Erythroblast (primary cell): ENCODE measurements around the gene CLEC11A.
"Not testable (repeated sequence)": the region's sequence is repeated elsewhere in the genome, so short reads cannot be mapped to it uniquely, and the experiment has no call there.

ENCODE experiments used
- DNase-seq, 2 experiments: peaks; one replicate each; lab custom pipeline; 2025; lab: John Stamatoyannopoulos, UW
- GATA1 ChIP-seq: IDR thresholded peaks from 2 replicates; pipeline ENCODE4 v1.6.1; 2011; ENCODE audit warnings: low read depth, mild to moderate bottlenecking, control low read depth, low read length, moderate library complexity
- POLR2A ChIP-seq: IDR thresholded peaks from 2 replicates; pipeline ENCODE4 v1.6.1; 2011; ENCODE audit warnings: mild to moderate bottlenecking, low read length

The CLEC11A gene

DNA sequence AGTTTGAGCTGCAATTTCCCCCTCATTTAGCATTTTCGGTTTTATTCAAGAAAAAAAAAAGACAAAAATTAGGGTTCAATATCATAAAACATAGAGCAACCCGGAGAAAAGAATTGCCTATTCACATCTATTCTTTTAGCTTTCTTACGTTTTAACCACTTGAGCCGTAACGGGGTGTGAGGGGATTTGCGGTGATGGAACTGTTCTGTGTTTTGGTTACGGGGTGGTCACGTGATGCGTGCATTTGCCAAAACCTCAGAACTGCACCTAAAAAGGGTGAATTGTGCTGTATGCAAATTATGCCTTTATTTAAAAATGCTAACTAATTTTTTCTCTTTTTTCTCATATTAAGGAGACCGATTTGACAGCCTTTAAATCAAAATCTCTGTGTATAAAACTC is 22.1 kb downstream of the CLEC11A start:
- no peak for TF ChIP-seq POLR2A
- TF ChIP-seq GATA1, result no peak

DNA sequence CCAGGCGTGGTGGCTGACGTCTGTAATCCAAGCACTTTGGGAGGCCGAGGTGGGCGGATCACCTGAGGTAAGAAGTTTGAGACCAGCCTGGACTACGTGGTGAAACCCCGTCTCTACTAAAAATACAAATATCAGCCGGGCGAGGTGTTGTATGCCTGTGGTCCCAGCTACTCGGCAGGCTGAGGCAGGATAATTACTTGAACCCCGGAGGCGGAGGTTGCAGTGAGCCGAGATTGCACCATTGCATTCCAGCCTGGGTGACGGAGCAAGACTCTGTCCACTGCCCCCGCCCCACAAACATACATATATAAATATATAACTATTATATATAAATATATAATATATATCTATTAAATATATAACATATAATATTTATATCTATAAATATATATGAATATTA is 24.0 kb downstream of the CLEC11A start:
- DNase-seq, result not testable (repeated sequence)

More for the DNA sequence above, 22.1 kb downstream of the CLEC11A start:
- no peak for DNase-seq

DNA sequence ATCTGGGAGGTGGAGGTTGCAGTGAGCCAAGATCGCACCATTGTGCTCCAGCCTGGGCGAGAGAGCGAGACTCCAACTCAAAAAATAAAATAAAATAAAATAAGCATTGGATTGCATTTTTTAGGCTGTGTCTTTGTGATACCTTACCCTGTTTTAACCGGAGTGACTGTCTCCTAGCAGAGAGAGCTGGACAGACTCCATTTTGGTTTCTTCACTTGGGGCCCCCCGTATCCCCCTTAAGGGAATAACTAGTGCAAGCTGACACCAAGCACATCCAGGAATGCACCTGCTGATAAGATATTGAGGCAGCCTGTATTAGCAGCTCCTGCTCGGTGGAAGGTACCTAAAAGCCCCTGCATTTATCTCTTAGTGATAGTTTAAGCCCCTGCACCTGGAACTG is 26.3 kb downstream of the CLEC11A start:
- TF ChIP-seq GATA1 (no peak), POLR2A (no peak)
- DNase-seq, result no peak

DNA sequence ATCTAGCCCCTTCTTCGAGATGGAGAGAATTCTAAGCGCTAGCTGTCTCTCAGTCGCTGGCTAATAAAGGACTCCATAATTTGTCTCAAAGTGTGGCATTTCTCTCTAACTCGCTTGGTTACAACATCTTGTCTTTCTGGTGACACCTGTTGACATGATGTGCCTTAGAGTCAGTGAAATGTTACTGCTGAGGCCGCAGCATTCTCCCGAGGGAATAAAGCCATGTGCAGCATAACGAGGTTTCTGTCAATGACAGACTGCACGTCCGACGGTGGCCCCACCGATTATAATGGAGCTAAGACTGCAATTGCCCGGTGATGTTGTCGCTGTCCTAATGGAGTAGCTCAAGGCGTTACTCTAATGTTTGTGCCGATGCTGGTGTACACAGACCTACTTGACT is 26.8 kb downstream of the CLEC11A start:
- TF ChIP-seq POLR2A, result no peak
- no peak for TF ChIP-seq GATA1
- DNase-seq, result no peak

DNA sequence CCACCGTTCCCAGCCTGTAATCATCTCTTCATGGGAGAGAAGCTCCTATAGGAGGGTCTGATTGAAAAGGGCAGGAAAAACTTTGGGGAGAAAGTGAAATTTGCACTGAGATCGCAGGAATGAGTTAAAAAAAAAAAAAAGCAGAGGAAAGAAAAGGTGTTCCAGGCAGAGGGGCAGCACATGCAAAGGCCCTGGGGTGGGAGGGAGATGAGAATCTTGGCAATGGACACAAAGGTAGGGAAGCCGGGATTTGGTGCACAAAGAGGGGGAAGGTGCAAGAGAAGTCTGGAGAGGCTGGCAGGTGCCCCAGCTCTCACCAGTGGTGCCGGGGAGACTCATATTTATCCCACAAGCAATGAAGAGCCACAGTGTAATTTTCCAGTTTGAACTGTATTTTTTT is 30.7 kb downstream of the CLEC11A start:
- DNase-seq, result no peak
- TF ChIP-seq POLR2A, result no peak
- TF ChIP-seq GATA1, result no peak

DNA sequence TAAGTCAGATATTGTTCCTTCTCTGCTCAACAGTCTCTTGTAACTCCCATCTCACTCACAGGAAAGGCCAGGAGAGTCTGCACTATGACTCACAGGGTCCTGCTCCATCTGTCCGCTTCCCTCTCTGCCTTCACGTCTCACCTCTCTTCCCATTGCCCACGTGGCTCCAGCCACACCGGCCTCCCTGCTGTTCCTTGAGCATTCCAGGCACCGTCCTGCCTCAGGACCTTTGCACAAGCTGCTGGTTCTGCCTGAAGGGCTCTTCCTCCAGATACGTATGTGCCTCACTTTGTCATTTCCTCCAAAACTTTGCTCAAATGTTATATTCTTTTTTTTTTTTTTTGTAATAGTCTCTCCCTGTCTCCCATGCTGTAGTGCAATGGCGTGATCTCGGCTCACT is 33.1 kb downstream of the CLEC11A start:
- not testable (repeated sequence) for DNase-seq

DNA sequence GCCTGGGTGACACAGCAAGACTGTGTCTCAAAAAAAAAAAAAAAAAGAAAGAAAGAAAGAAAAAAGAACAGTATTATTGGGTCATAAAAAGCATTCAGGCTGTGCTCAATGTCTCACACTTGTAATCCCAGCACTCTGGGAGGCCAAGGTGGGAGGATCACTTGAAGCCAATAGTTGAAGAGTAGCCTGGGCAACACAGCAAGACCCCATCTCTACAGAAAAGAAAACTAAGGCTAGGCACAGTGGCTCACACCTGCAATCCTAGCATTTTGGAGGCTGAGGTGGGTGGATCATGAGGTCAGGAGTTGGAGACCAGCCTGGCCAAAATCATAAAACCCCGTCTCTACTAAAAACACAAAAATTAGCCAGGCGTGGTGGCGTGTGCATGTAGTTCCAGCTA is 34.5 kb downstream of the CLEC11A start:
- not testable (repeated sequence) for DNase-seq

DNA sequence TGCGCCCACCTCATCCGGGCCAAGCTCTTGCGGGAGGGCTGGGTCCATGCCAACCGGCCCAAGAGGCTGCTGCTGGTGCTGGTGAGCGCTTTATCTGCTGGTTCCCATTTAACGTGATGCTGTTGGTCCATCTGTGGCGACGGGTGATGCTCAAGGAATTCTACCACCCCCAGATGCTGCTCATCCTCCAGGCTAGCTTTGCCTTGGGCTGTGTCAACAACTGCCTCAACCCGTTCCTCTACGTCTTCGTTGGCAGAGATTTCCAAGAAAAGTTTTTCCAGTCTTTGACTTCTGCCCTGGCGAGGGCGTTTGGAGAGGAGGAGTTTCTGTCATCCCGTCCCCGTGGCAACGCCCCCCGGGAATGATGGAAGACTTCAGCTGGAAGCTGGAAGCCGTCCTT is 35.9 kb downstream of the CLEC11A start:
- not testable (repeated sequence) for DNase-seq

DNA sequence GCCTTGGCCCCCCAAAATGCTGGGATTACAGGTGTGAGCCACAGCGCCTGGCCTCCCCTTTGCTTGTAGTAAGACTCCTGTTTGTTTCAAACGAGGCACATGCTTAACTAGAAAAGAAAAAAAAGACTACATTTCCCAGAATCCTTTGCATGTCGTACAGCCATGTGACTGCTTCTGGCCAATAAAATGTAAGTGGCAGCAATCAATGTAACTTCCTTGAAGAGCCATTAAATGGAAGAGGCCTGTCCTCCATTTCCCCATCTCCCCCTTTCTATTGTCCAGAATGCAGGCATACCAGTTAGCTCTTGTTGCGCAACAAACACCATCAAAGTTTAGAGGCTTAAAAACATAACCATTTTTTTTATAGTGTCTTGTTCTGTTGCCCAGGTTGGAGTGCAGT is 36.7 kb downstream of the CLEC11A start:
- DNase-seq, result peak; percentile 32 to 46
- TF ChIP-seq GATA1 (no peak), POLR2A (no peak)

DNA sequence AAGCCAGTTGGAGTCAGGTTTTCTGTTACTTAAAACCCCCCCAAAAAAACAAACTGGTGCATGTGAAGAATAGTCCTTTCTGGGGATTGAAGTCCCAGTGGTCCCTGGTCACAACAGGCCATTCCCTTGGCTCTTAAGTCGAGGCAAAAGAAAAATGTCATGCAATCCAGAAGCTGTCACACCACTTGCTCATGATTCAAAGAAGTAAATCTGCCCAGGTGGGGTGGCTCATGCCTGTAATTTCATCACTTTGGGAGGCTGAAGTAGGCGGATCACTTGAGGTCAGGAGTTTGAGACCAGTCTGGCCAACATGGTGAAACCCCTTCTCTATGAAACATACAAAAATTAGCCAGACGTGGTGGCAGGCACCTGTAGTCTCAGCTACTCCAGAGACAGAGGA is 38.3 kb downstream of the CLEC11A start:
- not testable (repeated sequence) for DNase-seq

DNA sequence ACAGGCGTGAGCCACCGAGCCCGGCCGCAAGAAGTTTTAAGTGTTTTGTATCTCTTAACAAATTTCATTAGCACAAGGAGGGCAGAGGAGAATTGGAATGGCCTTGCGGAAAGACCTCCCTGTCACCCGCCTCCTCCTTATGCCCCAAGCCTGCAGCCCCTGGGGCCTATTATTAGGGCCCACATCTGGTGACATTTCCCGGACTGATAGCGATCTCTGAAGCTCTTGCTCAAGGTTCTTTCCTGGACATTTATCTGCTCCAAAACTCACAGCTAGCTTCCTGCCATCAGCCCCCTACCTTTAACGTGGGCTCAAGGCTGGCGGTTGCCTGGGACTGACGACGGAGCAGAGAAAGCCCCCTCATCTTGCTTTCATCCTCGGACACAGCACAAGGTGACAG is 40.4 kb downstream of the CLEC11A start:
- DNase-seq, result not testable (repeated sequence)

DNA sequence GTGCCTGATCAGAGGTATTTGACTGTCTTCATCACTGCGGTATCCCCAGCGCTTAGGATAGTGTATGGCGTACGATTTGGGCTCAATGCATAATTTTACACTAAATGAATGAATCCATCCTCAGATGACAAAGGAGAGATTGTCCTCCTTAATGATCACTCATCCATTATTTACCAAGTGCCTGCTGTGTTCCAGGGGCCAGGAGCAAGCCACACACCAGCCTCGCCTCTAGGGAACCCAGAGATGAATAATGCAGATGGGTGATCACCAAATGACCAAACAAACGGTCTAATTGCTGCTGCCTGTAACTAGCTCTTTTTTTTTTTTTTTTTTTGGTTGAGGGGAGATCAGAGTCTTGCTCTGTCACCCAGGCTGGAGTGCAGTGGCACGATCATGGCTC is 41.2 kb downstream of the CLEC11A start:
- no peak for TF ChIP-seq POLR2A
- TF ChIP-seq GATA1, result no peak
- DNase-seq, result no peak

DNA sequence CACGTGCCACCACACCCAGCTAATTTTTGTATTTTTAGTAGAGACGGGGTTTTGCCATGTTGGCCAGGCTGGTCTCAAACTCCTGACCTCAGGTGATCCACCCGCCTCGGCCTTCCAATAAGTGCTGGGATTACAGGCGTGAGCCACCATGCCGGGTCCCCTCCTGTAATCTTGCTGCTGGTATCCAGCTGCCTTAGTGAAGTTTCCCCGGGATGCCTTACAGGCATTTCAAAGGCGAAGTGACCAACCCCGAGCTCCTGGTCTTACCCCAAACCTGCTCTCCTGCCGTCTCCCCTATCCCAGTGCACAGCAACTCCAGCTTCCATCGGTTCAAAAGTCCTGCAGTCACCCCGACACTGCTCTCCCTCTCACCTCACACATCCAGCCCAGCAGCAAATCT is 43.6 kb downstream of the CLEC11A start:
- DNase-seq, result not testable (repeated sequence)

DNA sequence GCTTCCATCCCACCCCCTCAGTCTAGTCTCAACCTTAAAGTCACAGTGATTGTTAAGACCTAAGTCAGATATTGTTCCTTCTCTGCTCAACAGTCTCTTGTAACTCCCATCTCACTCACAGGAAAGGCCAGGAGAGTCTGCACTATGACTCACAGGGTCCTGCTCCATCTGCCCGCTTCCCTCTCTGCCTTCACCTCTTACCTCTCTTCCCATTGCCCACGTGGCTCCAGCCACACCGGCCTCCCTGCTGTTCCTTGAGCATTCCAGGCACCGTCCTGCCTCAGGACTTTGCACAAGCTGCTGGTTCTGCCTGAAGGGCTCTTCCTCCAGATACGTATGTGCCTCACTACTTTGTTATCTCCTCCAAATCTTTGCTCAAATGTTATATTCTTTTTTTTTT is 44.1 kb downstream of the CLEC11A start:
- not testable (repeated sequence) for DNase-seq

DNA sequence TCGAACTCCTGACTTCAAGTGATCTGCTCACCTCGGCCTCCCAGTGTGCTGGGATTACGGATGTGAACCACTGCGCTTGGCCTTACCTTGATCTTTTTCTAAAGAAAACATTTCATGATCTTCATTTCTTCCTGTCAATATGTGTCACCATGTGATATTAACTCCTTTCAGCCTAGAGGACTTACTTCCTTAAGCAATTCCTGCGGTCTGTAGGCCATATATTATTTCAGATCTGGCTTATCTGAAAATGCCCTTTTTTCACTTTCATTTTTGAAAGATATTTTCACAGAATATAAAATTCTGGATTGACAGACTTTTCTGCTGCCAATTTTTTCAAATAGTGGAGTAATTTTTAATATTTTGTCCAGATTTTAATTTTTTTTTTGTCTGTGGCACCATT is 45.1 kb downstream of the CLEC11A start:
- no peak for TF ChIP-seq GATA1
- no peak for TF ChIP-seq POLR2A
- DNase-seq, result no peak

DNA sequence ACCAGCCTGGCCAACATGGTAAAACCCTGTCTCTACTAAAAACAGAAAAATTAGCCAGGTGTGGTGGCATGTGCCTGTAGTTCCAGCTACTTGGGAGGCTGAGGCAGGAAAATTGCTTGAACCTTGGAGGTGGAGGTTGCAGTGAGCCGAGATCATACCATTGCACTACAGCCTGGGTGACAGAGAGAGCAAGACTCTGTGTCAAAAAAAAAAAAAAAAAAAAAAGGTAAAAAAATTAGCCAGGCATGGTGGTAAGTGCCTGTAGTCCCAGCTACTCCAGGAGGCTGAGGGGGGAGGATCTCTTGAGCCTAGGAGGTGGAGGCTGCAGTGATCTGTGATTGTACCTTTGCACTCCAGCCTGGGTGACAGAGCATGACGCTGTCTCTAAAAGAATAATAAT is 47.0 kb downstream of the CLEC11A start, which contains the start of gene GPR32:
TSS of gene GPR32 (plus strand) at position 301 of the 400 bp plus-strand sequence. CDS start 137 bp downstream, outside the sequence.
- not testable (repeated sequence) for DNase-seq

DNA sequence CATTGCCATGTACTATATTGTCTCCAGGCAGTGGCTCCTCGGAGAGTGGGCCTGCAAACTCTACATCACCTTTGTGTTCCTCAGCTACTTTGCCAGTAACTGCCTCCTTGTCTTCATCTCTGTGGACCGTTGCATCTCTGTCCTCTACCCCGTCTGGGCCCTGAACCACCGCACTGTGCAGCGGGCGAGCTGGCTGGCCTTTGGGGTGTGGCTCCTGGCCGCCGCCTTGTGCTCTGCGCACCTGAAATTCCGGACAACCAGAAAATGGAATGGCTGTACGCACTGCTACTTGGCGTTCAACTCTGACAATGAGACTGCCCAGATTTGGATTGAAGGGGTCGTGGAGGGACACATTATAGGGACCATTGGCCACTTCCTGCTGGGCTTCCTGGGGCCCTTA is 47.7 kb downstream of the CLEC11A start:
- DNase-seq, result no peak
- no peak for TF ChIP-seq POLR2A
- no peak for TF ChIP-seq GATA1
